Neuron (in vitro differentiated cells): ENCODE measurements around the gene ACTR3.
"Not testable (repeated sequence)": the region's sequence is repeated elsewhere in the genome, so short reads cannot be mapped to it uniquely, and the experiment has no call there.

Source experiments
- H2AFZ ChIP-seq: one replicate; pipeline ENCODE4 v1.6.1; 2013; ENCODE audit warnings: low read depth, mild to moderate bottlenecking, inconsistent platforms, low read length, moderate library complexity
- H3K27me3 ChIP-seq: one replicate; pipeline ENCODE4 v1.6.1; 2013; ENCODE audit warnings: low read length; ENCODE audit not compliant: insufficient read depth
- H3K36me3 ChIP-seq: one replicate; pipeline ENCODE4 v1.6.1; 2013; ENCODE audit warnings: low read length; ENCODE audit not compliant: insufficient read depth
- H3K4me1 ChIP-seq: one replicate; pipeline ENCODE4 v1.6.1; 2013; ENCODE audit warnings: low read length; ENCODE audit not compliant: insufficient read depth
- H3K4me3 ChIP-seq: 2 replicates; pipeline ENCODE4 v1.5.1; 2013; ENCODE audit warnings: mild to moderate bottlenecking, low read length, moderate library complexity
- H3K9me3 ChIP-seq: one replicate; pipeline ENCODE4 v1.6.1; 2013; ENCODE audit warnings: low read length

ACTR3 gene

DNA sequence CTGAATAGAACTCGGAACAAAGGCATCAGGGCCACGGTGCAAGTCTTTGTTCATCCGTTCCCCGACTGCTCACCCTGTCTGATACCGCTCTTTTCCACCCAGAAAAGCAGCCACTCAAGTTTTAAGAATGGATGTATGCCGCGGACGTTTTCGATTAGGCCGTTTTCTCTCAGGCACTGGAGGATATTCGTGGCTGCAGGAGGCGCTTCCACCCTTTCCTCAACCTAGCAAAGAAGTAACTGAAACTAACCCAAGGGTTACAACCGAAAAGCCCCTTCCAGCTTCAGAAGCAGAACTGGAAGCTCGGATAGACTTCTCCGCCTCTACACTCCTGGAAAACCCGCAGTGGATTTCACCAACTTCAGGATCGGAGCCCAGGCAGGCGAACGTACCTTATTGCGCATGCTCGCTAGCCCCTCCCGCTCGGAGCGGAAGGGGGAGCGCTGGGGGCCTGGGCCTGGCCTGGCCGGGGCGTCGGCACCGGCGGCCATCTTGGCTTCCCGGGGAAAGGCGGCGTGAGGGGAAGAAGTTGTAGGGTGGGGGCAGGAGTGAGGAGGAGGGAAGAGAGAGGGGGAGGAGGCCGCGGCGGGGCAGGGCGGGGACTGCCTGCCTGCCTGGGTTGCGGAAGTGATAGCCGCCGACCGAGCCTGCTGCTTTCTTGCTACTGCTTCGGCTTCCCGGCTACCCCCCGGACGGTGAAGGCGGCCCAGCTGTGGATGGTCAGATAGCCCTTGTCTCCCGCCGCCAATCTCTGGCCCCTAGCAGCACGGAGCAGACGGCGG lies at the start of gene ACTR3:
Gene ACTR3 (plus strand): TSS at position 619 of the 782 bp plus-strand sequence. CDS start 191 bp downstream, outside the sequence.
- Histone ChIP-seq H3K4me3 (peak within 1 kb of the TSS; percentile 99), H3K9me3 (no peaks in the 10 kb centered on the region), H3K4me1 (peaks cover 32% of the 10 kb centered on the region), H3K36me3 (no peaks in the 10 kb centered on the region), H2AFZ (peak within 1 kb of the TSS; percentile 54), H3K27me3 (no peaks in the 10 kb centered on the region)

DNA sequence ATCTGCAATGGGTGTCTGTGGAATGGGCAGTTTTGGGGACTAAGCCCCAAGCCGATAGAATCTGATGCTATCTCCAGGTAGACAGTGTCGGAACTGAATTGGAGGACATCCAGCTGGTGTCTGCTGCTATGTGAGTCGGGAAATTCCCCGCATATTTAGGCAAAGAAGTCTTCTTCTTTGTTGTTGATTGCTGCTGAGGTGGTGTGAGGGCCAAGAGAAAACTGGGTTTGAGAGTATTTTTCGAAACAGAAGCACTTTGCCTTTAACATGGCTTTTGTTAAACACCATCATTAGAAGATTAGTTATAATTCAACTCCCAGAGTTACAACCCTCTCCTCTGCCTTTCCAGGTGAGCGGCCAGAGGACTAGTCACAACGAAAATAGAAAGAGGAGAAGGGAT lies 49.4 kb upstream of the ACTR3 start:
- H3K9me3 ChIP-seq: peaks cover 1% of the 10 kb centered on the region
- H3K4me3 ChIP-seq: no peak overlapping the region
- no peaks in the 10 kb centered on the region for H3K36me3 ChIP-seq
- no peaks in the 10 kb centered on the region for H3K27me3 ChIP-seq
- H2AFZ ChIP-seq: no peak overlapping the region
- no peaks in the 10 kb centered on the region for H3K4me1 ChIP-seq

DNA sequence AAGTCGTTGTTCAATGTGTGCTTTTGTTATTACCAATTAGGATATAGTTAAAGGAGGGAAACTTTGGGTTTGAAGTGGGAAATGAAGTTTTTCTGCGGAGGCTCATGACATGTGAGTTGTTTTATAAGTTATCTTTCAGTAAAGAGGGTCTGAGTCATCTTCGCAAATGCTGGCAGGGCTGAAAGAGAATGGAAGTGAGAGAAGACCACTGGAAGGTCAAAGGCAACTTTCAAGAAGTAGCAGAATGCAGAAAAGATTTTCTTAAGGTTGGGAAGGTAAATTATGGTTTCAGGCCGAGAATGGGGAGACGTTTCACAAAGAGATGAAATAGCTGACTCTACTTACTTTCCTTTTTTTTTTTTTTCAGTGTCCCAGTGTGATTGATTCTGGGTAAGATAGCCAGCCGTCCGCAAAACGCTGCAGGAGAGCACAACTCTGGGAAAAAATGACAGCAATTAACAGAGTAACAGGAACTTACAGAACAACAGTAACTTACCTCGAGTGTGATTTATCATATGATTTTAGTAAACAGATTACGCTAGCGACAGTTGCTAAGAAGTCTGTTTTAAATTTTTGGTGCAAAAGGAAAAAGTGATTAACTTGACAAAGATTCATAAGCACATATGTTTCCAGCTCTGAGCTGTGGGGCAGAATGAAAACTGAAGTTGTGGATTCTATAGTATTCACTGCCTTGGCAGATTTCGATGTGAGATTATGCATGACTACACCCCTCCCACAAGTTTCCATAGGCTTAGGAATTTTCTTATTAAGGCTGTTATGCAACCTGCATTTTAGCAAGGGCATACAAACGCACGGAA lies 46.8 kb upstream of the ACTR3 start:
- H3K9me3 ChIP-seq: peaks cover 1% of the 10 kb centered on the region
- H3K4me3 ChIP-seq: no peak overlapping the region
- no peaks in the 10 kb centered on the region for H3K36me3 ChIP-seq
- H3K27me3 ChIP-seq: no peaks in the 10 kb centered on the region
- no peak overlapping the region for H2AFZ ChIP-seq
- H3K4me1 ChIP-seq: no peaks in the 10 kb centered on the region

DNA sequence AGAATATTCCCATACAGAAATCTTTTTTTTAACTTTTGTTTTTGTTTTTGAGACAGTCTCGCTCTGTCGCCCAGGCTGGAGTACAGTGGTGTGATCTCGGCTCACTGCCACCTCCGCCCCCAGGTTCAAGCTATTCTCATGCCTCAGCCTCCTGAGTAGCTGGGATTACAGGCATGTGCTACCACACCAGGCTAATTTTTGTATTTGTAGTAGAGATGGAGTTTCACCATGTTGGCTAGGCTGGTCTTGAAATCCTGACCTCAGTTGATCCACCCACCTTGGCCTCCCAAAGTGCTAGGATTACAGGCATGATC lies 46.2 kb upstream of the ACTR3 start:
- H3K36me3 ChIP-seq, H2AFZ ChIP-seq, H3K27me3 ChIP-seq, H3K4me3 ChIP-seq, H3K4me1 ChIP-seq, H3K9me3 ChIP-seq: not testable (repeated sequence)

DNA sequence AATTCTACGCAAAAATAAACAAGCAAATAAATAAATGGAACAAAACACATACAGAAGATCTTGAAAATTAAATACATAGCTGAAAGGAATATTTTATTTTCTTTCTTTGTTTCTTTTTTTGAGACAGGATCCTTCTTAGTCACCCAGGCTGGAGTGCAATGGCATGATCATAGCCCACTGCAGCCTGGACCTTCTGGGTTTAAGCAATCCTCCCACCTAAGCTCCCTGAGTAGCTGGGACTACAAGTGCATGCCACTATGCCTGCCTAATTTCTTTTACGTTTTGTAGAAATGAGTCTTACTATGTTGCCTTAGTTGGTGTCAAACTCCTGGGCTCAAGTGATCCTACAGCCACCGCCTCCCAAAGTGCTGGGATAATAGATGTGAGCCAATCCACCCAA lies 44.6 kb upstream of the ACTR3 start:
- H3K4me3 ChIP-seq: no peak overlapping the region
- no peaks in the 10 kb centered on the region for H3K4me1 ChIP-seq
- H3K27me3 ChIP-seq: no peaks in the 10 kb centered on the region
- no peak overlapping the region for H2AFZ ChIP-seq
- H3K36me3 ChIP-seq: no peaks in the 10 kb centered on the region
- peaks cover 1% of the 10 kb centered on the region for H3K9me3 ChIP-seq

DNA sequence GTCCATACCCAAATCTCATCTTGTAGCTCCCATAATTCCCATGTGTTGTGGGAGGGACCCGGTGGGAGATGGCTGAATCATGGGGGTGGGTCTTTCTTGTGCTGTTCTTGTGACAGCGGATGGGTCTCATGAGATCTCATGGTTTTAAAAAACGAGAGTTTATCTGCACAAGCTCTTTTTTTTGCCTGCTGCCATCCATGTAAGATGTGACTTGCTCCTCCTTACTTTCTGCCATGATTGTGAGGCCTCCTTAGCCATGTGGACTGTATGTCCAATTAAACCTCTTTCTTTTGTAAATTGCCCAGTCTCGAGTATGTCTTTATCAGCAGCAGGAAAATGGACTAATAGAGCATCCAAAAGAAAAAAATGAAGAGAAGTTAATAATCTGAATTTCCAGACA lies 44.1 kb upstream of the ACTR3 start:
- H3K36me3 ChIP-seq, H3K4me1 ChIP-seq, H3K27me3 ChIP-seq, H3K9me3 ChIP-seq, H2AFZ ChIP-seq, H3K4me3 ChIP-seq: not testable (repeated sequence)

DNA sequence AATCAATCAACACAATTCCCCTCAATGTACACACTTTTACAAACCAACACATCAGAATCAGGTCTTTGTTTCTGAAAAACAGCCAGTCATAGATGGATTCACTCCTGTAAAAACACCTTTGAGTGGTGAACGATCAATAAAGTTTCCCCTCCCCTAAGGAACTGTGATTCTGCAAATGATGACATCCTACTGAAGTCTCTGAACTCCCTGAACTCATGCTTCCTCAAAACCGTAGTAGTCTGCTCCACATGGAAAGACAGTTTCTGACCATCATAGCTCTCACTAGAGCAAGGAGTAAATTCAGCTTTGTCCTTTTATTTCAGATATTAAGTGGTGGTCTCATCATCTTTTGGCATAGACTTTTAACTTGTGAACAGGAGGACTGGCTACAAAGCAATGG lies 43.5 kb upstream of the ACTR3 start:
- H2AFZ ChIP-seq: no peak overlapping the region
- H3K4me3 ChIP-seq: no peak overlapping the region
- H3K27me3 ChIP-seq: no peaks in the 10 kb centered on the region
- no peaks in the 10 kb centered on the region for H3K36me3 ChIP-seq
- no peaks in the 10 kb centered on the region for H3K4me1 ChIP-seq
- H3K9me3 ChIP-seq: peaks cover 1% of the 10 kb centered on the region

DNA sequence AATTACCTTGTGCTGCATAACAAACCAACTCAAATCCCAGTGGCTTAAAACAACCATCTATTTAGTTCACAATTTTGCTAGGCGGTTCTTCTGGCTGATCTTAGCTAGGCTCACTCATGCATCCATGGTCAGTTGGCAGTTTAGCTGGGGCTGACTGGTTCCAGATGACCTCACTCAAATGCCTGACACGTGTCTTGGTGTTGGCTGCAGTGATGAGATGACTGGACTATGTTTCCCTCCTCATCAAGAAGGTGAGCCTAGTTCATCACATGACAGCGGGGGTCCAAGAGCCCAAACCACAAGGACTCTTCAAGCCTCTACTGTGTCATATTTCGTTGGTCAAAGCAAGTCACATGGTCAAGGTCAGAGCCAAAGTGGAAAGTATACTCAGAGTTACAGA lies 42.7 kb upstream of the ACTR3 start:
- H3K27me3 ChIP-seq: no peaks in the 10 kb centered on the region
- no peak overlapping the region for H3K4me3 ChIP-seq
- H3K4me1 ChIP-seq: no peaks in the 10 kb centered on the region
- H3K9me3 ChIP-seq: peaks cover 1% of the 10 kb centered on the region
- no peak overlapping the region for H2AFZ ChIP-seq
- H3K36me3 ChIP-seq: no peaks in the 10 kb centered on the region

DNA sequence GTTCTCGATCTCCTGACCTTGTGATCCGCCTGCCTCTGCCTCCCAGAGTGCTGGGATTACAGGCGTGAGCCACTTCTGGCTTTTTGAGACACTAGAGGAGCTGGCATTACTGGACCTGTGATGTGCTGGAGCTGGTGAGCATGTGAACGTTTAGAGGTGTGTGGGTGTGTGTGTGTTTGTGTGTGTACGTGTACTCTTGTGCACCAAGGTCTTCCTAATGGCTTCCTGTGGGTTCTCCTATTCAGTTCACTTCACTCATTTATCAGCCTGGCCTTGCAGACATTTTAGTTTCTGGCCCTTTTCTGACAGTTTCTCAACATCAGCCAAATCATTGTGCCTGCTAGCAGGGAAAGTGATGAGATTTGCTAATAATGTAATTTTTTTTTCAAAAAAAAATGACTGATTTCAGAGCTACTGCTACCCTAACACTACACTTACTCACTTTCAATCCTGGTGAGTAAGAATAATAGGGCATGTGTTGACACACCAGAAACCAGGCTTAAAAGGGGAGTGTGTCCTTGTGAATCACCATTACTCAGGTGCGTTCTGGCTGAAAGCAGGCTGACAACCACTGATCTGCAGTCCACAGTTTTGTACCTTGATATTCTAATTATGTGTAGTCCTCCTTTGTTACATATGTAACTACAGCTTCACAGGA lies 41.0 kb upstream of the ACTR3 start:
- H3K9me3 ChIP-seq: peaks cover 1% of the 10 kb centered on the region
- H2AFZ ChIP-seq: no peak overlapping the region
- no peaks in the 10 kb centered on the region for H3K27me3 ChIP-seq
- H3K4me1 ChIP-seq: no peaks in the 10 kb centered on the region
- H3K36me3 ChIP-seq: no peaks in the 10 kb centered on the region
- no peak overlapping the region for H3K4me3 ChIP-seq

DNA sequence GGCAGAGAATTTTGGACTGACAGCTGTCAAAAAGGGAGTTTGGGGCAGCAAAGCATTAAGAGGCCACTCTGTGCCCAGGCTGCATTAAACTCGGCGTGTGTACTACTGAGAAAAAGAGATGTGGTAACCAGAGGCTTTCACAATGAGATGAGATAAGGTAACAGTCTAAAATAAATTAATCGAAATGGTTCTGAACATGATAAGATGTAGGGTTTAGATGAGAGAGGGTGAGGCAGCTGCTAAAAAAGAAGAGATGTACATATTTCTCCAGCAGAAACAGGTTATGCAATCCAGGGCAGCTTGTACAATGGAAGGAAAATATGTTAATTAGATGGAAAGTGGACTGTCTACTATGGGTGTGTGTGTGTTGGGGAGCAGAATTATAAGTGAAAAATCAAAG lies 39.2 kb upstream of the ACTR3 start:
- no peaks in the 10 kb centered on the region for H3K9me3 ChIP-seq
- H3K4me1 ChIP-seq: no peaks in the 10 kb centered on the region
- no peaks in the 10 kb centered on the region for H3K36me3 ChIP-seq
- H3K4me3 ChIP-seq: no peak overlapping the region
- H3K27me3 ChIP-seq: no peaks in the 10 kb centered on the region
- H2AFZ ChIP-seq: no peak overlapping the region

DNA sequence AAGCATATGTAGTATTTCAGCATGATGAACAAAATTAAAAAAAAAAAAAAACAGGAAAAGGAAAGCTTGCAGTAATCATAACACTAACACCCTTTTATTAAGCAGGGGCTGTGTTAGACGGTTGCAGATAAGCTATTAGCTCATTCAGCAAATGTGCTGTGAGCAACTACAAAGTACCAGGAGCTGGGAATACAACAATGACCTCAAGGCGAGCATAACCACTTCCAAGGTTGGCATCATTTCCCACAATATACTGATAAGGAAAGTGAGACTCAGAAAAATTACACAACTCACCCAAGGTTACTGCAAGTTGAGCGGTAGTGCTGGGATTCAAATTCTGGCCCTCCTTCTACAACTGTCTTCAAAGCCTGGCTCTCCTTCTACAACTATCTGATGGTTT lies 38.2 kb upstream of the ACTR3 start:
- Histone ChIP-seq H3K9me3 (no peaks in the 10 kb centered on the region), H2AFZ (no peak overlapping the region), H3K4me3 (no peak overlapping the region), H3K36me3 (no peaks in the 10 kb centered on the region), H3K4me1 (no peaks in the 10 kb centered on the region), H3K27me3 (no peaks in the 10 kb centered on the region)

DNA sequence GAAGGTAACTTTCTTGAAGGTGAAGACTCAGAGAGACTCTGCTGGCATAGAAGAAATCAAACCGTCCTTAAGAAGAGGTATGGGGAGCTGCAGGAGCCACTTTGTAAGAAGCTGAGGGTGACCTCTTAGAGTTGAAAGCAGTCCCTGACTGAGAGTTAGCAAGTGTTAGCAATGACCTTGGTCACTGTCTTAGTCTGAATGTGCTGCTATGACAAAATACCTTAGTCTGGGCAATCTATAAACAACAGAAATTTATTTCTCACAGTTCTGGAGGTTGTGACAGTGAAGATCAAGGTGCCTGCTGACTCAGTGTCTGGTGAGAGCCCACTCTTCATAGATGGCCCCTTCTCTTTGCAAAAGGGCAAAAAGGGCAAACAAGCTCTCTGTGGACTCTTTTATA lies 35.7 kb upstream of the ACTR3 start:
- Histone ChIP-seq H3K4me3 (no peak overlapping the region), H3K9me3 (no peaks in the 10 kb centered on the region), H3K4me1 (no peaks in the 10 kb centered on the region), H2AFZ (no peak overlapping the region), H3K27me3 (no peaks in the 10 kb centered on the region), H3K36me3 (no peaks in the 10 kb centered on the region)

DNA sequence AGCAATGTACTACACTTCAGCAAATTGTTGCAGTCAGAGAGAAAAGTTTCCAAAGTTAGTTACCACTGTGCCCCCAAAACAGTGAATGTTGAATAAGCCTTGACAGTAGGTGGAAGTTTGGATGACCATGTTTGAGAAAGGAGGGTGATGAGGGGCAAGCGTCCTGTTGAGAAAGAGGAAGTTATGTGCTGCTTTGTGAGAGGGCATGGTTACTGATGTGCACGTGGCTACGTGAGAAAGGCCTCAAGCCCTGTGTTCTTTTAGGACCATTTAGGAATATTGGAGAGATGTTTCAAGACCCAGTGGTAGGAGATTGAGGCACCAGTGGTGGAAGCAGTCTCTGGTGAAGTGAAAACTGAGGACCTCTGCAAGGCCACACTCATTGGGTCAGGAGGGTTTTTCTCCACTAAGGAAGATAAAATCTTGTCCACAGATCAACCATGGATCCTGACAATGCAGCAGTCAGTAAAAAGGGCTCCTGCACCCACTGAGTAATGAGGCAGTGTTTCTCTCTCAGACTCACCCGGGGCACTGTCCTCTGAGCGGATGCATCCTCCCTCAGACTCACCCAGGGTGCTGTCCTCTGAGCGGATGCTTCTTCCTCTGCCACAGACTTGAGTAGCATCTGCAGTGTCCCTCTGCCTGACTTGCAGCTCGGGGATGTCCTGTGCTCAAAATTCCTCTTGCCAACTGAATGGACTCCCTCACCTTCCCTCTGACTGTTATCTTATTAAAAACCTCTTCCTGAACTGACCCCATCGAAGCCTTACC lies 34.7 kb upstream of the ACTR3 start:
- Histone ChIP-seq H3K9me3 (no peaks in the 10 kb centered on the region), H3K4me3 (no peak overlapping the region), H3K36me3 (no peaks in the 10 kb centered on the region), H2AFZ (no peak overlapping the region), H3K4me1 (no peaks in the 10 kb centered on the region), H3K27me3 (no peaks in the 10 kb centered on the region)
